ENCODE results near the gene FBXO15.
A peak's percentile ranks its signal among the peaks of the same experiment; 100 is the strongest.

FBXO15 gene, protein sequence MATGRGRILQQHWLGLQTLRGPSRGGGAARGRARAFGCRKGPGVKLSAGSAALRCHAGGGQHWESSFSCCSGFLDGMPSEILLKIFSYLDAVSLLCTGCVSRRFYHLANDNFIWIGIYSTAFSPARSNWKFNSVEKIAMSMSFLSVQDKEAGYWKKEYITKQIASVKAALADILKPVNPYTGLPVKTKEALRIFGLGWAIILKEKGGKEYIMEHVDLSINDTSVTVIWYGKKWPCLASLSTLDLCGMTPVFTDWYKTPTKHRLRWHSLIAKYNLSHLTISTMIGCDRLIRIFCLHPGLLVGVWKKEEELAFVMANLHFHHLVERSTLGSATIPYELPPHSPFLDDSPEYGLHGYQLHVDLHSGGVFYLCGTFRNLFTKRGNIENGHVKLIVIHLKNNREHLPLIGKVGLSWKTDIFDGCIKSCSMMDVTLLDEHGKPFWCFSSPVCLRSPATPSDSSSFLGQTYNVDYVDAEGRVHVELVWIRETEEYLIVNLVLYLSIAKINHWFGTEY
- total RNA-seq, result 0.52 to 0.58 (median 0.52) reads per million in 3 donors

DNA sequence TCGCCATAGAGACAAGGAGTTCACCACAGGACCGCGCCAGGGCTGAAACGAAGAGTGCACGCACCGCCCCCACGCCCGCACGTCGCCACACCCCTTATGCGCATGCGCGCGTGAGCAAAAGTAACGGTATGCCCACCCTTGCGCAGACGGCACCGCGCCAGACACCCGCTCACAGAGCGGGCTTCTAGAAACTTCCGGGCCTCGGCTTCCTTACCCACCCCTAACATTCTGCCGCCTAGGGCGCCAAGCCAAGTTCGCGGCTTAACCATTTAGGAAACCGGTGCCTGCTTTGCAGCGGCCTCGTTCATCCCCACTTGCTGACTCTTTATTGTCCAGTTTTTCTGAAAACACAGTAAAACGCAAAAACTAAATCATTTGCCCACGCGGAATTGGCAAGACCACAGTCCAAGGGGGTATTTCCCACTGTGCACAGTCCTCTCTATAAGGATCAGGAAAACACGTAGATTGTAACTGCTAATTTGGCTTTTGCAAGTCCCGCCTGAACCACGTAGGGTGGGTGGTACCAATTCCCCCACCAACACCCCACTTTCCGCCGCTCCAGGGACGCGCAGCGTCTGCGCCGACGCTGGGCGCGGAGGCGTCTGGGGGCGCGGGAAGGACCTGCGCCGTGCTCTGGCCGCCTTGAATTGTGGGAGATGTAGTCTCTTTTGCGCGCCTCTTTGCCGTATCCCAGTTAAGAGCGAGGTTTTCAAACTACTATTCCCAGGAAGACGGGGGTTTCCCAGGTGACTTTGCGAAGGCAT, at the start of gene FBXO15, which contains the start of gene TIMM21:
FBXO15 (minus strand) TSS at position 56 of the 764 bp plus-strand sequence; CDS start at position 7, 49 bp downstream.
TIMM21 (plus strand) TSS at position 745 of the 764 bp plus-strand sequence. CDS start 286 bp downstream, outside the sequence.
- Histone ChIP-seq H3K4me3 (ENCODE audit: insufficient read depth, low read depth, low read length, poor library complexity, severe bottlenecking) (peak within 1 kb of the TSS; percentile 82), H3K27ac (ENCODE audit: insufficient read depth, low read length, poor library complexity, severe bottlenecking) (peak within 1 kb of the TSS; percentile 95), H3K36me3 (ENCODE audit: control insufficient read depth, insufficient read depth, low read length) (peaks cover 4% of the 10 kb centered on the region), H3K4me1 (ENCODE audit: control insufficient read depth, insufficient read depth, low read length, poor library complexity, severe bottlenecking) (peaks cover 4% of the 10 kb centered on the region), H3K9me3 (ENCODE audit: control insufficient read depth, low read length) (no peaks in the 10 kb centered on the region), H3K27me3 (replicated peaks; ENCODE audit: control insufficient read depth, insufficient read depth, low read length, poor library complexity, severe bottlenecking) (no peaks in the 10 kb centered on the region)
- peak; percentile 91 to 94 (median 93) for DNase-seq

DNA sequence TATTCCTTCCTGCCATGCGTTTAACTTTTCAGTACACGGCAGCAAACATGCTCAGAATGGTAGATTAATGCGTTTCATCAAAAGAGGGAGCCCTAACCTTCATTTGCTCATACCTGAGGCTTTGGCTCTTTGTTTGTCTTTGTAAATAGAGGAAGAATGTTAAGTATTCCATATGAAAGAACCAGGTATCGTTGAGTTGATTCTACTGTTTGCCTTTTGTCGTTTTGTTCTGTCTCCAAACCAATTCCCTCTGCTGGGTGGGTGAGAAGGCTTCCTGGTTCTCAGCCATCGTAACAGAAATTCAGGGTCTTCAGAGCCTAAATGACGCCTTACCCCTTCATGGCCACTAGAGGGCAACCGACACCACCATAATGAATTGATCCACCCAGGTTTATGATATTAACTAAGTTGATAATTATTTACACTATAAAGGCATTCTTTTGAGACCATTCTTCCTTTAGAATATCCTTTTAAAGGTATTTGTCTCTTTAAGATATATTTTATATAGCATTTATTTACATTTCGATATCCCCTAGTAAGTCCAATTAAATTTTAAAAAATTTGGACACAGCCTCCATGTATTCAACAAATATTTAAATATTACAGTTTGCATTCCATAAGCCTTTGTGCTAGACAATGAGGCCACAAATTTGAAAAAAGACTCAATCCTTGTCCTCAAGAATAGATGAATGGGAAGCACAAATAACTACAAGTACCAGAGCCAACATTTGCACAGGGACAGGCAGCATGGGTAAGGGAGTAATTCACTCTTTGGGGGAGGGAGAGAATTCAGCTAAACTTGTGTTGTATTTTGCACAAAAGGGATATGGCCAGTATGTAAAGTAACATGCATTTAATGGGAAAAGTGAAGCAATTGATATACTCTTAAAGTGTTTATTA, 48.8 kb upstream of the FBXO15 start:
- H3K36me3 ChIP-seq (ENCODE audit: control insufficient read depth, insufficient read depth, low read length), result no peaks in the 10 kb centered on the region
- H3K4me3 ChIP-seq (ENCODE audit: insufficient read depth, low read depth, low read length, poor library complexity, severe bottlenecking), result peak overlapping the region; percentile 42
- no peak overlapping the region for H3K27ac ChIP-seq (ENCODE audit: insufficient read depth, low read length, poor library complexity, severe bottlenecking)
- peak; percentile 10 to 31 (median 28) for DNase-seq
- no peaks in the 10 kb centered on the region for H3K9me3 ChIP-seq (ENCODE audit: control insufficient read depth, low read length)
- H3K4me1 ChIP-seq (ENCODE audit: control insufficient read depth, insufficient read depth, low read length, poor library complexity, severe bottlenecking), result no peaks in the 10 kb centered on the region
- H3K27me3 ChIP-seq (replicated peaks; ENCODE audit: control insufficient read depth, insufficient read depth, low read length, poor library complexity, severe bottlenecking), result no peaks in the 10 kb centered on the region

GRCh38 chr18:74194691-74195090, 47.1 kb upstream of the FBXO15 start:
- H3K9me3 ChIP-seq (ENCODE audit: control insufficient read depth, low read length), result no peaks in the 10 kb centered on the region
- no peak overlapping the region for H3K4me3 ChIP-seq (ENCODE audit: insufficient read depth, low read depth, low read length, poor library complexity, severe bottlenecking)
- no peak overlapping the region for H3K27ac ChIP-seq (ENCODE audit: insufficient read depth, low read length, poor library complexity, severe bottlenecking)
- DNase-seq, result no peak
- H3K27me3 ChIP-seq (replicated peaks; ENCODE audit: control insufficient read depth, insufficient read depth, low read length, poor library complexity, severe bottlenecking), result no peaks in the 10 kb centered on the region
- no peaks in the 10 kb centered on the region for H3K36me3 ChIP-seq (ENCODE audit: control insufficient read depth, insufficient read depth, low read length)
- no peaks in the 10 kb centered on the region for H3K4me1 ChIP-seq (ENCODE audit: control insufficient read depth, insufficient read depth, low read length, poor library complexity, severe bottlenecking)

DNA sequence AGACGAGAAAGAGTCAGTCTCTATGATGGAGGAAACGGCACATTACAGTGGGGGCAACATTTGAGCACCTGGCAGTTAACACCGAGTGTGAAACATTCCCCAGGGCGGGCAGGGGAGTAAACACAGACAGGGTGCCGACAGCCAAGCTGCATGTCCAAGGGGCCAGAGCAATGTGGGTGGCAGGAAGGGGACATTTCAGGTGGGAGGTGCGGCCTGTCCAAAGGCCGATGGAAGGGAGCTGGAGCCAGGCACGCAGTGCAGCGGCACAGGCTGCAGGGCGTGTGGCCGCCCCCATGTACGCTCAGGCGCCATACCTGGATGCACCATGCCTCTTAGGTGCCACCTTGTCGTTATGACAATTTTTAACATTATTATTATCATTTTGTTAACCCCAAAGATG, 43.9 kb upstream of the FBXO15 start:
- Histone ChIP-seq H3K4me3 (ENCODE audit: insufficient read depth, low read depth, low read length, poor library complexity, severe bottlenecking) (no peak overlapping the region), H3K4me1 (ENCODE audit: control insufficient read depth, insufficient read depth, low read length, poor library complexity, severe bottlenecking) (no peaks in the 10 kb centered on the region), H3K27ac (ENCODE audit: insufficient read depth, low read length, poor library complexity, severe bottlenecking) (no peak overlapping the region), H3K27me3 (replicated peaks; ENCODE audit: control insufficient read depth, insufficient read depth, low read length, poor library complexity, severe bottlenecking) (no peaks in the 10 kb centered on the region), H3K36me3 (ENCODE audit: control insufficient read depth, insufficient read depth, low read length) (no peaks in the 10 kb centered on the region), H3K9me3 (ENCODE audit: control insufficient read depth, low read length) (no peaks in the 10 kb centered on the region)
- no peak for DNase-seq

GRCh38 chr18:74190086-74190485, 42.5 kb upstream of the FBXO15 start:
- Histone ChIP-seq H3K4me3 (ENCODE audit: insufficient read depth, low read depth, low read length, poor library complexity, severe bottlenecking) (no peak overlapping the region), H3K27me3 (replicated peaks; ENCODE audit: control insufficient read depth, insufficient read depth, low read length, poor library complexity, severe bottlenecking) (no peaks in the 10 kb centered on the region), H3K9me3 (ENCODE audit: control insufficient read depth, low read length) (no peaks in the 10 kb centered on the region), H3K27ac (ENCODE audit: insufficient read depth, low read length, poor library complexity, severe bottlenecking) (no peak overlapping the region), H3K4me1 (ENCODE audit: control insufficient read depth, insufficient read depth, low read length, poor library complexity, severe bottlenecking) (no peaks in the 10 kb centered on the region), H3K36me3 (ENCODE audit: control insufficient read depth, insufficient read depth, low read length) (no peaks in the 10 kb centered on the region)
- no peak for DNase-seq

GRCh38 chr18:74186661-74187060, 39.0 kb upstream of the FBXO15 start:
- Histone ChIP-seq H3K4me3 (ENCODE audit: insufficient read depth, low read depth, low read length, poor library complexity, severe bottlenecking) (no peak overlapping the region), H3K36me3 (ENCODE audit: control insufficient read depth, insufficient read depth, low read length) (no peaks in the 10 kb centered on the region), H3K27me3 (replicated peaks; ENCODE audit: control insufficient read depth, insufficient read depth, low read length, poor library complexity, severe bottlenecking) (peaks cover 4% of the 10 kb centered on the region), H3K4me1 (ENCODE audit: control insufficient read depth, insufficient read depth, low read length, poor library complexity, severe bottlenecking) (no peaks in the 10 kb centered on the region), H3K9me3 (ENCODE audit: control insufficient read depth, low read length) (no peaks in the 10 kb centered on the region), H3K27ac (ENCODE audit: insufficient read depth, low read length, poor library complexity, severe bottlenecking) (no peak overlapping the region)
- DNase-seq, result no peak

DNA sequence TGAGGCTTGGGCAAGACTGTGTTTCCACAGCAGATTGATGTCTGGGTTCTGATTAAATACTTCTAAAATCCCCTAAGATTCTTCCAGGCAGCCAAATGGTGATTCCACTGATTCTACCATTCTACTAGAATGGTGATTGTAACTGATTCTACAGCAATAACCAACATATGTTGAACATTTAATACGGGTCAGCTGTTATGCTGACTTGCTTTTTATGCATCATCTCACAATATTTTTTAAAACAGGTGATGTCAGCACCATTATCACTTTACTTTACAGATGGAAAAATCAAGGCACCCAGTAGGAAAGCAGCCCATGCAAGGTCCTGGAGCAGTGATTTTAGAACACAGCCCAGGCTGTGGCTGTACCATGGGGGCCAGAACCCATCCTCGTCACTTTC, 38.2 kb upstream of the FBXO15 start:
- Histone ChIP-seq H3K4me1 (ENCODE audit: control insufficient read depth, insufficient read depth, low read length, poor library complexity, severe bottlenecking) (no peaks in the 10 kb centered on the region), H3K9me3 (ENCODE audit: control insufficient read depth, low read length) (no peaks in the 10 kb centered on the region), H3K4me3 (ENCODE audit: insufficient read depth, low read depth, low read length, poor library complexity, severe bottlenecking) (no peak overlapping the region), H3K36me3 (ENCODE audit: control insufficient read depth, insufficient read depth, low read length) (no peaks in the 10 kb centered on the region), H3K27me3 (replicated peaks; ENCODE audit: control insufficient read depth, insufficient read depth, low read length, poor library complexity, severe bottlenecking) (peaks cover 4% of the 10 kb centered on the region), H3K27ac (ENCODE audit: insufficient read depth, low read length, poor library complexity, severe bottlenecking) (no peak overlapping the region)
- no peak for DNase-seq

DNA sequence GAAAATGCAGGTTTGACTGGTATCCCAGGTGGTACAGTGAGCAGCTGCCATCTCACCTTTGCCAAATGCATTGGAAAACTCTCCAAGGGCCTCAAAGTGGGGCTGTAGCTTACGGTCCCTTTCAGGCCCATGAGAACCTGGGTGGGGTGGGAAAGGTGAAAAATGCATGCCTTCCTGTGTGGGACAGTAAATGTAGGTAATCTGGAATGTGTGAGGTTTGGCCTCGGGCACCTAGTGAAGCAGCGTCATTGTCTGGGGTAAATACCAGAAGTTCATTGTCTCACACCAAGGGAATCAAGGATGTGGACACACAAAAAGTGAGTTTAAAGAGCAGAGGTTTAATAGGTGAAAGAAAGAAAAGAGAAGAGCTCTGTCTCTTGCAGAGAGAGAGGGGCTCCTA, 37.2 kb upstream of the FBXO15 start:
- DNase-seq, result no peak
- no peaks in the 10 kb centered on the region for H3K4me1 ChIP-seq (ENCODE audit: control insufficient read depth, insufficient read depth, low read length, poor library complexity, severe bottlenecking)

GRCh38 chr18:74183130-74183529, 35.5 kb upstream of the FBXO15 start:
- Histone ChIP-seq H3K9me3 (ENCODE audit: control insufficient read depth, low read length) (no peaks in the 10 kb centered on the region), H3K4me3 (ENCODE audit: insufficient read depth, low read depth, low read length, poor library complexity, severe bottlenecking) (no peak overlapping the region), H3K36me3 (ENCODE audit: control insufficient read depth, insufficient read depth, low read length) (no peaks in the 10 kb centered on the region), H3K27me3 (replicated peaks; ENCODE audit: control insufficient read depth, insufficient read depth, low read length, poor library complexity, severe bottlenecking) (peaks cover 4% of the 10 kb centered on the region), H3K4me1 (ENCODE audit: control insufficient read depth, insufficient read depth, low read length, poor library complexity, severe bottlenecking) (no peaks in the 10 kb centered on the region), H3K27ac (ENCODE audit: insufficient read depth, low read length, poor library complexity, severe bottlenecking) (no peak overlapping the region)
- no peak for DNase-seq

More for the DNA sequence above, 37.2 kb upstream of the FBXO15 start:
- no peak overlapping the region for H3K27ac ChIP-seq (ENCODE audit: insufficient read depth, low read length, poor library complexity, severe bottlenecking)
- no peaks in the 10 kb centered on the region for H3K9me3 ChIP-seq (ENCODE audit: control insufficient read depth, low read length)
- H3K4me3 ChIP-seq (ENCODE audit: insufficient read depth, low read depth, low read length, poor library complexity, severe bottlenecking), result no peak overlapping the region
- H3K36me3 ChIP-seq (ENCODE audit: control insufficient read depth, insufficient read depth, low read length), result no peaks in the 10 kb centered on the region
- peaks cover 4% of the 10 kb centered on the region for H3K27me3 ChIP-seq (replicated peaks; ENCODE audit: control insufficient read depth, insufficient read depth, low read length, poor library complexity, severe bottlenecking)

Measured in effector memory CD4-positive, alpha-beta T cell (primary cell).